ENCODE measurements around the gene TMEM17. TPM values are rescaled to one million over a fixed set of nuclear protein-coding genes. Genes with fewer than 3 reads are reported as not detected.

Gene TMEM17
- total RNA-seq, 4 donors from 2014 or later: 1.0 to 3.1 TPM; not detected in 2

DNA sequence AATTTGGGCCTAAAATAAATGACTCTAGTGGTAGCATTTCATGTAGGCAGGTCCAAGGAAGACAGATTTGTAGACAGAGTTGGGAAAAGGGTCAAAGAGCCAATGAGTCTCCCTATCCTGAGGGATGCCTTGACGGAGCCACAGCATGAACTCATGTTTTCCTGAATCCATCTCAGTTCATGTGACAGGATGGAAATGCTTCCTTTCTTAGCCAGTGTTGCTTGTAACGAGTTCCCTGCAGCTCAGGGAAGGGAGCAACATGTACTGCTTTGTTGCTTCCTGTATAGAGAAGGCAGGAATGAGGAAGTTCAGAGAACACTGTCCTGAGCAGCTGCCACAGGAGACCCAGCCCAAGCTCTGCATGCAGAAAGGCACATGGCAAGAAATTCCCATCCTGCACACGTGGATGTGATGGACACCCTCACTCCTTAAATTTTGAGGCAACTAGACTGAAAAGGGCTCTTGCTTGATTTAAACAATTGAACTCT, 27.9 kb downstream of the TMEM17 start:
- DNase-seq: peak; percentile 29 to 47
- intact Hi-C loops (cut with DNase I; ENCODE audit: low total_unique reads): no loop called here
- Histone ChIP-seq H3K4me3 (no peak overlapping the region), H3K27me3 (no peaks in the 10 kb centered on the region), H3K27ac (peak overlapping the region; percentile 73 to 74), H3K4me1 (peaks cover 3 to 24% of the 10 kb centered on the region in 2 donors), H3K36me3 (no peaks in the 10 kb centered on the region), H3K9me3 (no peaks in the 10 kb centered on the region)
- no peak for TF ChIP-seq CTCF (IDR thresholded peaks at IDR 0.05)
- TF ChIP-seq POLR2A (IDR thresholded peaks at IDR 0.05): no peak

DNA sequence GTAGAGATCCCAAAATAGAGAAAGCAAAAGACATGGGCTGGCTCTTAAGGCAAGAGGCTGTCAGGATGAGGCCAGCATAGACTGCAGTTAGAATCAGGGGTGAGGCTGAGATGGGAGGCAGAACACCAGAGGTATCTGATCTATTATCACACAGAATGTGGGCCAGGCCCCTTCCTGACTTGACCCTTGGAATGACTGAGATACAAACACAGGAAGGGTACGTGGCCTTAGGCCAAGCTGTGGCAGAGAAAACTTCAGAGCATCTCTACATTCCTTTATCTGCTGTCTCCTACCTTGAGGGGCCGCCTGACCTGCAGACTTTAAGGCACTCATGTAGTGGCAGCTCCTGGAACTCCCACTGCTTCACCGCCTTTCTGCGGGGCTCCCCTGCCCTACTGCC, 28.4 kb downstream of the TMEM17 start:
- peak overlapping the region; percentile 73 to 74 for H3K27ac ChIP-seq
- peaks cover 3 to 25% of the 10 kb centered on the region in 2 donors for H3K4me1 ChIP-seq

GRCh38 chr2:62475172-62476011, 30.6 kb downstream of the TMEM17 start:
- no peaks in the 10 kb centered on the region for H3K9me3 ChIP-seq
- H3K36me3 ChIP-seq: no peaks in the 10 kb centered on the region
- no peak for DNase-seq
- intact Hi-C loops (cut with DNase I; ENCODE audit: low total_unique reads): no loop called here
- H3K4me1 ChIP-seq: peaks cover 3 to 25% of the 10 kb centered on the region in 2 donors
- TF ChIP-seq CTCF (IDR thresholded peaks at IDR 0.05): no peak
- TF ChIP-seq POLR2A (IDR thresholded peaks at IDR 0.05): no peak
- H3K27me3 ChIP-seq: no peaks in the 10 kb centered on the region
- no peak overlapping the region for H3K4me3 ChIP-seq
- H3K27ac ChIP-seq: peak overlapping the region; percentile 73 to 74

More for the DNA sequence above, 28.4 kb downstream of the TMEM17 start:
- H3K36me3 ChIP-seq: no peaks in the 10 kb centered on the region
- intact Hi-C loops (cut with DNase I; ENCODE audit: low total_unique reads): no loop called here
- TF ChIP-seq POLR2A (IDR thresholded peaks at IDR 0.05): no peak
- TF ChIP-seq CTCF (IDR thresholded peaks at IDR 0.05): no peak
- H3K9me3 ChIP-seq: no peaks in the 10 kb centered on the region
- DNase-seq: no peak
- H3K27me3 ChIP-seq: no peaks in the 10 kb centered on the region
- no peak overlapping the region for H3K4me3 ChIP-seq

DNA sequence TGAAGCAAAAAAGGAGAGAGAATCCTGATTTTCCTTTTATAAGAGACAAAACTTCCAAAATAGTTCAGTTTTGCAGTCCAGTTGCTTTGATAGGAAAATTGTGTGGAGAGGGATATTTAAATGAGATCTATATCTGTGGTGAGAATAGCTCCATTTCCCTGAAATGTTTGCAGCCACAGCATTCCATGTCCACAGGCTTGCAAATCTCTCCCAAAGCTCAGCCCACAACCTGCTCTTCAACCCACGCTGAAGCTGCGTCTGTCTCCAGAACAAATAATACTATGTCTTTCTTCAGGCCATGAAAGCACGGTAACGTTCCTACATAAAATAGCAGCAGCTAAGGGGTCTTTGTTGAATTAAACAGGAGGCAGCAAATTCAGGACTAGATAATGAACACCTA, 31.8 kb downstream of the TMEM17 start:
- Histone ChIP-seq H3K36me3 (no peaks in the 10 kb centered on the region), H3K9me3 (no peaks in the 10 kb centered on the region), H3K4me3 (no peak overlapping the region), H3K27me3 (no peaks in the 10 kb centered on the region), H3K4me1 (peaks cover 3 to 25% of the 10 kb centered on the region in 2 donors), H3K27ac (peak overlapping the region; percentile 73 to 74)
- no peak for TF ChIP-seq POLR2A (IDR thresholded peaks at IDR 0.05)
- no peak for TF ChIP-seq CTCF (IDR thresholded peaks at IDR 0.05)
- intact Hi-C loops (cut with DNase I; ENCODE audit: low total_unique reads): no loop called here
- no peak for DNase-seq

DNA sequence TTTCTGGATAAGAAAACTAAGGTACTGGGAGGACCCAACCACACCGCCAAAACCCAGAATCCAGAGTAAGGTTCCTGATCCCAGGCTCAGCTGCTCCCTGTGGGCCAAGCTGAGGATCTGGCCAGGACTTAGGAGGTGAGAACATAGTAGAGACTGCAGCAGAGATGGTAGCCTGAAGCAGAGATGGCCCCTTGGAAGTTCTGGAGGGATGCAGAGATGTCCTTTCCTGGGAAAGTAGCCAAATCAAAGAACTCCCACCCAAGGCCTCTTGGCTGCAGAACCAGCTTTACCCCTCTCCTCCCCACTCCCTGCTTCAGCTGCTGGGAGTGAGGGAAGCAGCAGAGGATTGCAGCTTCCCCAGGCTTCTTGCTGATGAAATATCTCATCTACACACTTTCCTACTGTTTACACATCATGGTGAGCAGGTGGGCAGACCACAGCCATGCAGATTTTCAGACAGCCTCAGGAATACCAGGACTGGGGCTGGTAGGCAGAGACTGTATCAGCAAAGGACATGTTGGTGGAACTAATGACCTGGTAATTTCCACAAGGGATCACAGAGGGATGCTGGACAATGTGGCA, 32.7 kb downstream of the TMEM17 start:
- TF ChIP-seq POLR2A (IDR thresholded peaks at IDR 0.05): no peak
- Histone ChIP-seq H3K9me3 (no peaks in the 10 kb centered on the region), H3K4me3 (no peak overlapping the region), H3K4me1 (peaks cover 3 to 25% of the 10 kb centered on the region in 2 donors), H3K36me3 (no peaks in the 10 kb centered on the region), H3K27me3 (no peaks in the 10 kb centered on the region), H3K27ac (peak overlapping the region; percentile 73 to 74)
- intact Hi-C loops (cut with DNase I; ENCODE audit: low total_unique reads): no loop called here
- no peak for DNase-seq
